Measurements from ENCODE around the gene RAPH1.

DNA sequence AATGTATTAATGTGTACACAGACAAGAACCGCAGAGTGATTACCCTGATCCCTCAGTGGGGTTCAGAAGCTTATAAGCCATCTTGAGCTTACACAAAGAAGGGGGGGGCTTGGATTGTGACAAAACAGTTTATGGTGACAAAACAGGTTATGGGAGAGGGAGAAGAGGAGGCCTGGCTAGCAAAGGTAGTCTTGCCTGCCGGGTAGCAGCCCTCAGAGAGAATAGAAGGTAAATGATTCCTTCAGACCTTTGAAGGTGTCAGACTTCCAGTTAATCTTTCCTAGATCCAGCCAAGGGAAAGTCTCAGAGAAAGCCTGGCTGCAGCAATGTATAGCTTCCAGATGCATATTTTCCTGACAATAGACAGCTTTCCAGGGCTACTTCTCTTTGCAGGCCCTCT, 44.6 kb upstream of the RAPH1 start:
- no peak for TF ChIP-seq POLR2AphosphoS5 (IDR thresholded peaks at IDR 0.05; ENCODE audit: low read depth, low read length)
- TF ChIP-seq POLR2A (IDR thresholded peaks at IDR 0.05; ENCODE audit: low read depth, low read length), result no peak
- TF ChIP-seq TAF1 (IDR thresholded peaks at IDR 0.05; ENCODE audit: borderline replicate concordance, low read depth, low read length), result no peak

All from GM12892 (cell line).